ENCODE measurements around the gene AKAP13.

DNA sequence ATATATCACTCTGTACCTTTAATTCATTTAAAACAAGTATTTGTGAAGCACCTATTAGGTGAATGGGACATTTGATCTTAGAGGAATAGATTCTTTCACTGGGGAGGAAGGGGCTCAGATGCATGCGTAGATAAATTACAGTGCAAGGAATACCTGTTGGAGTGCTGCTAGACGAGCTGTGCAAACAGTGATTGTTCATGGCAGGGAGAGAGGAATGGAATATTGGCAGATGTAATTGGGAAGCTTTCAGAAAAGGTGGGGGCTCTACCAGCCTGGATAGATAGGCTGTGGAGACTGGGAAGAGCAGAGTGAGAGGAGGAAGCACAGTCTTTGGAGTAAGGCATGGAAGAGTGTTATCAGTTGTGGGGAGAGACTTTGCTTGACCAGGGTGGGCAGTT, 116.8 kb downstream of the AKAP13 start:
- TF ChIP-seq CTCF (IDR thresholded peaks at IDR 0.05) = no peak
- TF ChIP-seq POLR2A (IDR thresholded peaks at IDR 0.05) = no peak

Measured in testis (tissue), 2 donors.